ENCODE data around the gene KLHL3.
A peak's percentile ranks its signal among the peaks of the same experiment; 100 is the strongest.

KLHL3 gene

DNA sequence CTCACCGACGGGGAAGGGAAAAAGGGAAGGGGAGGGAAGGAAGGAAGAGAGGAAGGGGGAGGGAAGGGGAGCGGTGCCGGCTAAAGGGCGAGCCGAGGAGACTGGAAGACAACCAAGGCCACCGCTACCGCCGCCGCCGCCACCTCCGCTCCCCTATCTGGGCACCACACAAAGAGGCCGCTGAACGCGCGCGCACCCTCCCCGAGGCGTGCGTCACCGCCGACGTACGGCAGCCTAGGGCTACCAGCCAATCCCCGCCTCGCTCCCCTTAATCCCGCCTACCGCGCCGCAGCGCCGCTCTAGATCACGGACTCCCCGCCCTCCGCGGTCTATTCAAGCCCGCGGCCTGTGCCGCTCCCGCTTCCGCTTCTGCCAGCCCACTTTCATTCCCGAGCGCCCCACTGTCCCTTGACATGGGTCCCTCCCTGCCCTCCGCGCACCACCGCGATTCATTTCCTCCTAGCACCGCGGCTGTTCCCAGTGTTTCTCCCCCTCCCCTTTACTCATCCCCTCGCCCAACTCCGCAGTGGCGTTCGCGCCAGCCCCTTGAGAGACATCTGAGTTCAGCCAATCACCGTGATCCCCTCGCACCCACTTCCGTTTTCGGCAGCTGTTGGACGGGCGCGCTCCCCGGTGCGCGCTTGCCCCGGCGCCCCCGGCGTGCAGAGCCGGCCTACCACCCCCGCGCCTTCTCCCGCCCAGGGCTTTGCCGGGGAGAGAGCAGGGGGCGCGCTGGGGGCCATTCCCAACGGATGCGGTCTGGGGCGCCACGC, 18.5 kb upstream of the KLHL3 start, which contains the start of gene HNRNPA0:
Gene HNRNPA0, minus strand, starts transcription at position 176 of the 773 bp plus-strand sequence. CDS start 297 bp downstream, outside the sequence.
- no peaks in the 10 kb centered on the region for H3K27me3 Mint-ChIP-seq
- no peaks in the 10 kb centered on the region for H3K9me3 Mint-ChIP-seq
- peaks cover 35% of the 10 kb centered on the region for H3K4me1 Mint-ChIP-seq (ENCODE audit: low read depth)
- peaks cover 40% of the 10 kb centered on the region for H3K36me3 Mint-ChIP-seq (ENCODE audit: low read depth)
- peak within 1 kb of the TSS; percentile 98 for H3K4me3 Mint-ChIP-seq
- H3K27ac Mint-ChIP-seq: peak within 1 kb of the TSS; percentile 100

DNA sequence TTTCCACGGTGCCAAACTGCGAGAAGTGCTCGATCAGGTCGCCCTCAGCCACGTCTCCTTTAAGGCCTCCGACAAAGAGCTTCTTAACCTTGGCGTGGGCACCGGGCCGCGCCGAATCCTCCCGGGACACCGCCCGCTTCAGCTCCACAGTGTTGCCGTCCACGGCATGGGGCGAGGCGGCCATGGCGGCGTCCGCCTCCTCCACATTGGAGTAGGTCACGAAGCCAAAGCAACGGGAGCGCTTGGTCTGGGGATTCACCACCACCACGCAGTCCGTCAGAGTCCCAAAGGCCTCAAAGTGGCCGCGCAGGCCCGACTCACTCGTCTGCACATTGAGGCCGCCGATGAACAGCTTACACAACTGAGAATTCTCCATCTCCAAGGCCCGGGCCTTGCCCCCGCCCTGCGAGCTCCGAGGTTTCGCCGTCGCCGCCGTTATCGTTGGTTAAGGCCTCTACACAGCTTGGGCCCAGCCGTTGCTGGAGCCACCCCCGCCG, 17.9 kb upstream of the KLHL3 start:
- Mint-ChIP-seq H3K9me3 (no peaks in the 10 kb centered on the region), H3K27ac (peak overlapping the region; percentile 100), H3K4me1 (ENCODE audit: low read depth) (peaks cover 38% of the 10 kb centered on the region), H3K27me3 (no peaks in the 10 kb centered on the region), H3K4me3 (peak overlapping the region; percentile 98), H3K36me3 (ENCODE audit: low read depth) (peaks cover 40% of the 10 kb centered on the region)

DNA sequence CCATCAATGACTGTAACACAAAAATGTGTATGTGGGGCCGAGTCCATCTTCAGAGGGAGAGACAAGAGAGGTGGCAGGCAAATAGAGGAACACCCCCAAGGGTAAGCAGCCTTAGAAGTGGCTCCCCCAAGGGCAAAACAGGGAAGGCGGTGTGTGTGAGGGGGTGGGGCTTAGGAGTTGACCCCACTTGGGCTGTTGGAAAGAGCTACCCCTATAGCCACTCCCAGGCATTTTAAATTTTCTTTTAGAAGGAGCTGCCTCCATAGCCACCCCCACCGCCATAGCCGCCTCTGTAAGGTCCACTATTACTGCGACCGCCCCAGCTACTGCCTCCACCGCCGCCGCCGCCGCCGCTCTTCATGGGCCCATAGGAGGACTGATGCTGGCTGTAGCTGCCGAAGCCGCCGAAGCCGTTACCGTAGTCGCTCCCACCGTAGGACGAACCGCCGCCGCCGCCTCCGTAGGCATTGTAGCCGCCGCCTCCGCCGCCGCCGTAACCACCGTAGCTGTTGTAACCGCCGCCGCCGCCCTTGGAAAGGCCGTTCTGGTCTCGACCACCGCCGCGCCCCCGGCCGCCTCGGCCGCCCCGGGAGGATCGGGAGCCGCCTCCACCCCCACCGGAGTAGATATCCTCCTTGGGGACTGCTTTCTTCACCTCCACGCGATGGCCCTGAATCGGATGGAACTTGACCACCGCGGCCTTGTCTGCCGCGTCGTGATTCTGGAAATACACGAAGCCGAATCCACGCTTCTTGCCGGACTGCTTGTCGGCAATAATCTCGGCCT, 17.2 kb upstream of the KLHL3 start:
- no peaks in the 10 kb centered on the region for H3K9me3 Mint-ChIP-seq
- peaks cover 39% of the 10 kb centered on the region for H3K4me1 Mint-ChIP-seq (ENCODE audit: low read depth)
- H3K27ac Mint-ChIP-seq: peak overlapping the region; percentile 100
- H3K27me3 Mint-ChIP-seq: no peaks in the 10 kb centered on the region
- H3K4me3 Mint-ChIP-seq: peak overlapping the region; percentile 98
- peaks cover 40% of the 10 kb centered on the region for H3K36me3 Mint-ChIP-seq (ENCODE audit: low read depth)

DNA sequence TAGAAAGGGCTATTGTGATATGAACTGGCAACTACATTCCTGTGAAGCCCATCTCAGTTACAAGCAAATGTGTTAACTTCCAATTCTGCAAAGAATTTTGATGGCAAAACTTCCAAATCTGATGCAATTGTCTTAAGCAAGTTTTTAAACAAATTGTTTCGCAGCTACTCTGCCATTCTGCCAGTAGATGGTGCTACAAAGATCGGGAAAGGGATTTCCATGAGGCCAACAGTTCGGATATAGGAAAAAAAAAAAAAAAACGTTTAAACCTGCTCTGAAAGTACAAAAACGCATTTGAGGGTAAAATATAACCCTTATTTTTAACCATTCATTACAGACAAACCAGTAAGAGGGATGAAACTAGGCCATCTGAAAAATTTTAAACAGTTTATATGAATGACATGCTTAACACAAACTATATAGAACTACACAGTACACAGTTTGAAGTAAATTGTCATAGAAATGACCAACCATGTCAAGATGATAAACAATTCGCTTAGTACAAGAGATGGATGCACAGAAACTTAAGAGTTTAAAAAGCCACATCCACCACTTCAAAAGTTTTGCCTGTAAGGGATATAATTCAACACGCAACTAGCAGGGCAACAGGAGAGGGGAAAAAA, 16.1 kb upstream of the KLHL3 start:
- H3K4me3 Mint-ChIP-seq: peak overlapping the region; percentile 98
- H3K4me1 Mint-ChIP-seq (ENCODE audit: low read depth): peaks cover 39% of the 10 kb centered on the region
- no peaks in the 10 kb centered on the region for H3K27me3 Mint-ChIP-seq
- peak overlapping the region; percentile 100 for H3K27ac Mint-ChIP-seq
- H3K36me3 Mint-ChIP-seq (ENCODE audit: low read depth): peaks cover 40% of the 10 kb centered on the region
- H3K9me3 Mint-ChIP-seq: no peaks in the 10 kb centered on the region

DNA sequence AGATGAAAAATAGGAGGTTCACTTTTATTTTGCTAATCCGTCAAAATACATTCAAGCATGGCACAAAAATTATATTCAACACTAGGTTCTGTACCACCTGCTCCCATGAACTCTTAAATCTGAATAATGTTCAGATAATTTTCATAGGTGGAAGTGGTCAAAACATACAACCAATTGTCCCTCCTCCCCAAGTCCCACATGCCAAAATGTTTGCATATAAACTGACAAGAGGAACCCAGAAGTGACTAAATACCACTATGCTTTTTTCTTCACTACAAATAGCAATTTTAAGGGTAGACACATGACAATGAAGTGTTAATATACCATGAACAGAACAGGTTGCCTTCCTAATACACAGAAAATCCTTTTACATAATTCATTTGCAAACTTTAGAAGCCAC, 14.5 kb upstream of the KLHL3 start:
- H3K9me3 Mint-ChIP-seq: no peaks in the 10 kb centered on the region
- H3K4me3 Mint-ChIP-seq: peak overlapping the region; percentile 98
- no peaks in the 10 kb centered on the region for H3K27me3 Mint-ChIP-seq
- H3K36me3 Mint-ChIP-seq (ENCODE audit: low read depth): peaks cover 40% of the 10 kb centered on the region
- H3K4me1 Mint-ChIP-seq (ENCODE audit: low read depth): peaks cover 39% of the 10 kb centered on the region
- H3K27ac Mint-ChIP-seq: peak overlapping the region; percentile 49

DNA sequence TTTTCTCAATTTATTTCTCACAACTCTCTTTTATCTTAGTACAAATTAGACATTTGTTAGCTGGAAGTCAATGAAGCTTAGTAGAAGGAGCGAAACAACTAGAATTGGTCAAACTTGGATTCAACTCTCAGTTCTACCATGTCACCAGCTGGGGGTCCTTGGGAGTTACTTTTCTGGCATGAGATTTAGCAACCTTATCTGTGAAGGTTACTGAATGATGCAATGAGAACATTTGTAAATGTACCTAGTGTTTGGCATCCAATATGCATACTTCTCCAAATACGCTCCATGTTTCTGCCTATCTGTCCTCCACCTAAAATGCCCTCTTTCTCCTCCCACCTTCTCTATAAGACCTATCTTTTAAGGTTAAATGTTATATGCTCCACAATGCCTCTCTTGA, 12.0 kb upstream of the KLHL3 start:
- Mint-ChIP-seq H3K36me3 (ENCODE audit: low read depth) (peaks cover 29% of the 10 kb centered on the region), H3K9me3 (no peaks in the 10 kb centered on the region), H3K4me3 (no peak overlapping the region), H3K4me1 (ENCODE audit: low read depth) (peaks cover 36% of the 10 kb centered on the region), H3K27ac (no peak overlapping the region), H3K27me3 (no peaks in the 10 kb centered on the region)

DNA sequence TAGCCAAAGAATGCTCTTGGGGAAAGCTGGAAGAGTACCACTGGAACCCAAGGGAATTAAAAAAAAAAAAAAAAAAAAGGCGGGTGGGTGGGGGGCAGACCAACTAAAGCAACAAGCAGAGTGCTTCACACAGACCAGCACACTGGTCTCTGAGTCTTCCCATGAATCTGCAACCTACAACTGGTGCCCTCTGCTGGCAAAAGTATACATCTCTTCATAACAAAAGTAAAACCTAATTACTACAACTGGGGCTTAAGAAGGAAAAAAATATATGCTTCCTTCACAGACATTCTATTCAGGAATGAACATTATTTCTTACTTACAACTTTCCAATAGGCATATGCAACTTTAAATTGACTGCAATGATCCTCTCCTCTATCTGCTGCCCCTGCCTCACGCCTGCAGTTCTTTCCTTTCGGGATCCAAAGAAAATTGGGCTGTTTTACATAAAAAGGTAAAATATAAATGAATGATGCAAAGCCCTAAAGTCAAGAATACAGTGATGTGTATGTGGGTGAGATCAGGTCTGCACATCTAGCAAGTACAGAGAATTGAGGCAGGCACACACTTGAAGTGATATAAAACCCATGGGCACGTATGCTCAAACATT, 7.2 kb upstream of the KLHL3 start:
- Mint-ChIP-seq H3K27me3 (no peaks in the 10 kb centered on the region), H3K36me3 (ENCODE audit: low read depth) (peaks cover 8% of the 10 kb centered on the region), H3K27ac (no peak overlapping the region), H3K4me1 (ENCODE audit: low read depth) (peaks cover 24% of the 10 kb centered on the region), H3K4me3 (no peak overlapping the region), H3K9me3 (no peaks in the 10 kb centered on the region)

DNA sequence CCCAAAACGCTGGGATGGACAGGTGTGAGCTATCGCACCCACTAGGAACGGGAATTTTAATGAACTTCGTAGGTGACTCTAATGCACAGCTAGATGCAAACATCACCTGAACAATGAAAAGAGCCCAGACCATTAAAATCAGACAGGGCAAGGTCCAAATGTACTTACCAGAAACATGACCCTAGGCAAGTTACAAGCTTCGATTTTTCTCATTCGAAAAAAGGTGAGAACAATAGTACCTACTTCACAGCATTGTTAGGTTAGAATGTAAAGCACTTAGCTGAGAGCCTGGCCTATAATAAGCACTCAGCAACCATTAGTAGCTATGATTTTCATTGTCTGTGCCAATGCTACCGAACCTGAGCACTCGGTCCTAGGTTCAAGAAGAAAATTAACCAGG, 5.8 kb upstream of the KLHL3 start:
- no peaks in the 10 kb centered on the region for H3K27me3 Mint-ChIP-seq
- H3K36me3 Mint-ChIP-seq (ENCODE audit: low read depth): peaks cover 13% of the 10 kb centered on the region
- no peaks in the 10 kb centered on the region for H3K9me3 Mint-ChIP-seq
- peaks cover 24% of the 10 kb centered on the region for H3K4me1 Mint-ChIP-seq (ENCODE audit: low read depth)
- H3K4me3 Mint-ChIP-seq: no peak overlapping the region
- H3K27ac Mint-ChIP-seq: no peak overlapping the region

DNA sequence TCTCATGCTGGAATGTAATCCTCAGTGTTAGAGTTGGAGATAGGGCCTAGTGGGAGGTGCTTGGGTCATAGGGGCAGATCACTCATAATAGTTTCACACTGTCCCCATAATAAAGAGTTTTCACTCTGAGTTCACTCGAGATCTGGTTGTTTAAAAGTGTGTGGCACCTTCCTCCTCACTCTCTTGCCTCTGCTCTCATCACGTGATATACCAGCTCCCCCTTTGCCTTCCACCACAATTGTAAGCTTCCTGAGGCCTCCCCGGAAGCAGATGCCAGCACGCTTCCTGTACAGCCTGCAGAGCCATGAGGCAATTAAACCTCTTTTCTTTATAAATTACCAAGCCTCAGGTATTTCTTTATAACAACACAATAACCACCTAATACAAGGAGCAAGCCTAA, 3.8 kb upstream of the KLHL3 start:
- Mint-ChIP-seq H3K9me3 (no peaks in the 10 kb centered on the region), H3K4me1 (ENCODE audit: low read depth) (peaks cover 24% of the 10 kb centered on the region), H3K36me3 (ENCODE audit: low read depth) (peaks cover 13% of the 10 kb centered on the region), H3K27ac (no peak overlapping the region), H3K4me3 (no peak overlapping the region), H3K27me3 (no peaks in the 10 kb centered on the region)

DNA sequence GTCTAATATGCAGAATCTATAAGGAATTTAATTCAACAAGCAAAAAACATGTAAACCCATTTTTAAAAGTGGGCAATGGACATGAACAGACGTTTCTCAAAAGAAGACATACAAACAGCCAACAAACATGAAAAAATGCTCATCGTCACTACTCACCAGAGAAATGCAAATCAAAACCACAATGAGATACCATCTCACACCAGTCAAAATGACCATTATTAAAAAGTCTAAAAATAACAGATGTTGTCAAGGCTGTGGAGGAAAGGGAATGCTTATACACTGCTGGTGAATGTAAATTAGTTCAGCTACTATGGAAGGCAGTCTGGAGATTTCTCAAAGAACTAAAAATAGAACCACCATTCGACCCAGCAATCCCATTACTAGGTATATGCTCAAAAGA, 3.1 kb upstream of the KLHL3 start:
- Mint-ChIP-seq H3K4me3 (peak overlapping the region; percentile 3), H3K4me1 (ENCODE audit: low read depth) (peaks cover 24% of the 10 kb centered on the region)

DNA sequence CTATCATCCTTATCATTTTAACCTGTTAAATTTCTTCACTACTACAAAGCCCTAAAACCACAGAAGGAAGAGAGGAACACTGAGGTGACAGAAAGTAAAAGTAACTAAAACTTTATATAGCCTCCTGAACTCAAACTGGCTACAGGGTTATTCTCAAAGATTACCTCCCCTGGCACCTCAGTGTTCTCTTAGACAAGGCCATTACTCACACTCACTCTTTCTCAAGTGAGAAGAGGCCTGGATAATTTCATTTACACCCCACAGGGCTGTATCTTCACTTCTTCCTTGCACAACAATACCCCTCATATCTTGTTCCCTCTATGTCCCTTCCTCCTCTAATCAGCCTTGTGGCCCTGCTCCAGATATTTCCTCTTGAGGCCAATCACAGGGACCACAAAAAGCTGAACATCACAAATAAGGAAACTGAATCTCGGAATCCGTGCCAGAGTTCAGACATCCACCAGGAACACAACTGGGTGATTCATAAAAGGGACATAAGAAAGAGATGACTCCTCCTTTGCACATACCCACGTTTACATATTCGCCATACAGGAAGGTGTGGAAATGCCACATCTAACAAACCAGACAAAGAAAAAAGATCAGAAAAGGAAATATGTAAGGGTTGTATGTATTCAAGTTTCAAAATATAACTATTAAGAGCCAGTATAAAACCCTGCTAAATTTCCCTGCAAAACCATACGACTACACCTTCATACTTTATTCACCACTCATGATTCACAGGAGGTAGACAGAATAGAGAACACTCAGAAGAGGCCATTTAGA, 1.7 kb upstream of the KLHL3 start:
- Mint-ChIP-seq H3K27me3 (no peaks in the 10 kb centered on the region), H3K9me3 (no peaks in the 10 kb centered on the region), H3K27ac (no peak overlapping the region), H3K4me3 (no peak overlapping the region), H3K4me1 (ENCODE audit: low read depth) (peaks cover 21% of the 10 kb centered on the region), H3K36me3 (ENCODE audit: low read depth) (peaks cover 13% of the 10 kb centered on the region)

More for the DNA sequence above, 3.1 kb upstream of the KLHL3 start:
- Mint-ChIP-seq H3K36me3 (ENCODE audit: low read depth) (peaks cover 13% of the 10 kb centered on the region), H3K9me3 (no peaks in the 10 kb centered on the region), H3K27ac (peak overlapping the region; percentile 41), H3K27me3 (no peaks in the 10 kb centered on the region)

DNA sequence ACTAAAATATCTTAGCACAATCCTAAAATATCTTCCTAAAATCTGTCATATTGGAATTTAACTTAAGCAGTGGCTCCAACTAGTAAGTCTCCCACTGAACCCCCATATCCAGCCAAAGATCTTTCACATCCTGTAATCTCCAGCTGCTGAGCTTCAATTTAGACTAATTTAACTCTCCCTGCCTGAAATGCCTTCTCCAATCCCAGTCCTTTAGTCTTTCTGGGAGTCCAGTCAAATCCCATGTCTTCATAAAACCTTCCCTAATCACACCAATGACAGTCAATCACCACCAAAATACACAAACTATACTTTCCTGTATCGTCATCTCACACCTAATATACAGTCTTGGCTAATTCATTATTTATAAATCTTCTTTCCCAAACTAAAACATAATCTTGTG, 607 bp upstream of the KLHL3 start:
- H3K9me3 Mint-ChIP-seq: no peaks in the 10 kb centered on the region
- no peak overlapping the region for H3K4me3 Mint-ChIP-seq
- peaks cover 32% of the 10 kb centered on the region for H3K4me1 Mint-ChIP-seq (ENCODE audit: low read depth)
- no peak overlapping the region for H3K27ac Mint-ChIP-seq
- H3K27me3 Mint-ChIP-seq: no peaks in the 10 kb centered on the region
- H3K36me3 Mint-ChIP-seq (ENCODE audit: low read depth): peaks cover 16% of the 10 kb centered on the region

DNA sequence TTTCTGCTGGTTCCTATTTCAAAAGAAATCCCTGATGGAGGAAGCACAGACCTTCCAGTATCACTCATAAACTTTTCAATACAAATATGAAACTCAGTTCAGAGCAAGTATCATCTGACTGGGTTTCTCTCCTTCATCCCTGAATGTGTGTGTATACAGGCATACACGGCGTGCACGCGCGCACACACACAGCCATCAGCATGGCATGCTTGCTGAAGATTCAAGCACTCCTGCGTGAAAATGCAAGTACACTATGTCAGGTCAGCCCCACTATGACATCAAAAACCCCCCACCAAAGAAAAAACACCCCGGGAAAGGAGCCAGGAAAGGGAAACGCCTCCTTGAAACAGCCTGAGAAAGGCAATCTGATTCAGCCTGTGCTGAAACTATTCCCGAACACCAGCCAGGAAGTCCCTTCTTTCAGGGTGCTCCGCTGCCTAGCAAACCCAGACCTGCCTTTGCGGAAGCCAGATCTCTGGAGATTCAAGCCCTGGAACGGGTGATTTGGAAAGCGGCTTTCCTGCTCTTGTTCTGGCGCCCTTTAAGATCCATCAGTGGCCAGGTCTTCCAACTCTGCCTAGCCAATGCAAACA, 831 bp downstream of the KLHL3 start:
- H3K4me3 Mint-ChIP-seq: no peak overlapping the region
- H3K27ac Mint-ChIP-seq: no peak overlapping the region
- H3K9me3 Mint-ChIP-seq: no peaks in the 10 kb centered on the region
- peaks cover 42% of the 10 kb centered on the region for H3K4me1 Mint-ChIP-seq (ENCODE audit: low read depth)
- H3K27me3 Mint-ChIP-seq: no peaks in the 10 kb centered on the region
- H3K36me3 Mint-ChIP-seq (ENCODE audit: low read depth): peaks cover 19% of the 10 kb centered on the region

DNA sequence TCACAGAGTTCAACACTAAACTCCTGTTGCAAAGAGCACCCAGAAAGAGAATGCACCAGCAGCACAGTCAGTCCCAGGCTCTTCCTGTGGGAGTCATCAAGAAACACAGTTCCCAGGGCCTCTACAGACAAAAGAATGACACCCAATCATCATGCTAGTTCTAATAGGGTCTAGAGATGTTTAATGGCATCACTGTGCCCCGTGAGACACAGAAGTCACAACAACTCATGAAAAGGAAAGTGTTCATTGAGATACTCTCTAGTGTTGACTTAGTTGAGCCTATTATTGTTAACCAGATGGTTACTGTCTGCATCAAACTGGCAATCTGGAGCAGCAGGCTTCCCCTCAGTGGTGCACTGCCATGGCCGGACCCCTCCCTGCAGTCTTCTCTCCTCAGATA, 1.6 kb downstream of the KLHL3 start:
- no peaks in the 10 kb centered on the region for H3K27me3 Mint-ChIP-seq
- peaks cover 19% of the 10 kb centered on the region for H3K36me3 Mint-ChIP-seq (ENCODE audit: low read depth)
- H3K4me1 Mint-ChIP-seq (ENCODE audit: low read depth): peaks cover 35% of the 10 kb centered on the region
- no peak overlapping the region for H3K4me3 Mint-ChIP-seq
- no peak overlapping the region for H3K27ac Mint-ChIP-seq
- no peaks in the 10 kb centered on the region for H3K9me3 Mint-ChIP-seq
